Measurements from ENCODE around the gene IL17RA.
A peak's percentile ranks its signal among the peaks of the same experiment; 100 is the strongest.
"Not testable (repeated sequence)": the region's sequence is repeated elsewhere in the genome, so short reads cannot be mapped to it uniquely, and the experiment has no call there.

IL17RA gene

GRCh38 chr22:17084554-17085276, at the start of gene IL17RA:
Gene IL17RA, plus strand, starts transcription at chr22:17085000. Its CDS starts 92 bp downstream, at chr22:17085092.
- DNase-seq (ENCODE audit: low spot score) = peak; percentile 95

GRCh38 chr22:17035246-17035645, 49.6 kb upstream of the IL17RA start:
- no peak for DNase-seq (ENCODE audit: low spot score)

GRCh38 chr22:17035976-17036841, 48.6 kb upstream of the IL17RA start:
- DNase-seq (ENCODE audit: low spot score) = not testable (repeated sequence)

- peak; percentile 22 for DNase-seq (ENCODE audit: low spot score)
Measured at GRCh38 chr22:17036842-17037711, 47.7 kb upstream of the IL17RA start.

- no peak for DNase-seq (ENCODE audit: low spot score)
Measured at GRCh38 chr22:17043521-17043920, 41.3 kb upstream of the IL17RA start.

- DNase-seq (ENCODE audit: low spot score) = no peak
Measured at GRCh38 chr22:17046566-17047348, 38.0 kb upstream of the IL17RA start.

GRCh38 chr22:17047656-17048055, 37.1 kb upstream of the IL17RA start:
- no peak for DNase-seq (ENCODE audit: low spot score)

GRCh38 chr22:17056058-17056457, 28.7 kb upstream of the IL17RA start:
- no peak for DNase-seq (ENCODE audit: low spot score)

GRCh38 chr22:17056807-17057206, 28.0 kb upstream of the IL17RA start:
- no peak for DNase-seq (ENCODE audit: low spot score)

GRCh38 chr22:17057959-17058814, 26.6 kb upstream of the IL17RA start:
- DNase-seq (ENCODE audit: low spot score) = peak; percentile 83

GRCh38 chr22:17060126-17060525, 24.7 kb upstream of the IL17RA start:
- no peak for DNase-seq (ENCODE audit: low spot score)

- DNase-seq (ENCODE audit: low spot score) = no peak
Measured at GRCh38 chr22:17063411-17064106, 21.2 kb upstream of the IL17RA start.

- DNase-seq (ENCODE audit: low spot score) = no peak
Measured at GRCh38 chr22:17064498-17065100, 20.2 kb upstream of the IL17RA start.

- DNase-seq (ENCODE audit: low spot score) = no peak
Measured at GRCh38 chr22:17065433-17065832, 19.4 kb upstream of the IL17RA start.

- DNase-seq (ENCODE audit: low spot score) = no peak
Measured at GRCh38 chr22:17072877-17073276, 11.9 kb upstream of the IL17RA start.

- no peak for DNase-seq (ENCODE audit: low spot score)
Measured at GRCh38 chr22:17074648-17075002, 10.2 kb upstream of the IL17RA start.

- DNase-seq (ENCODE audit: low spot score) = peak; percentile 62
Measured at GRCh38 chr22:17077255-17077654, 7.5 kb upstream of the IL17RA start.

GRCh38 chr22:17079572-17079971, 5.2 kb upstream of the IL17RA start:
- no peak for DNase-seq (ENCODE audit: low spot score)

- DNase-seq (ENCODE audit: low spot score) = no peak
Measured at GRCh38 chr22:17083255-17083654, 1.5 kb upstream of the IL17RA start.

Data from AG08396 (cell line).